ENCODE results near the gene NEDD4.
"Not testable (repeated sequence)": the region's sequence is repeated elsewhere in the genome, so short reads cannot be mapped to it uniquely, and the experiment has no call there.

NEDD4 gene

GRCh38 chr15:55795031-55795430 lies 198.4 kb downstream of the NEDD4 start:
- ChIA-PET CTCF (no interaction called here), POLR2A (no interaction called here)
- Histone ChIP-seq H3K27ac (ENCODE audit: insufficient read depth in 1 of 2, low read depth in 1 of 2, low read length in 2 of 2, poor library complexity in 1 of 2, severe bottlenecking in 2 of 2) (no peak overlapping the region), H3K27me3 (replicated peaks in 2 of 5; ENCODE audit: control insufficient read depth in 4 of 5, insufficient read depth in 5 of 5, low read length in 4 of 5) (no peaks in the 10 kb centered on the region), H3K4me1 (ENCODE audit: control extremely low read depth in 1 of 4, control insufficient read depth in 4 of 4, insufficient read depth in 4 of 4, low read length in 3 of 4) (no peaks in the 10 kb centered on the region), H3K9me3 (ENCODE audit: control extremely low read depth in 1 of 5, control insufficient read depth in 4 of 5, insufficient read depth in 2 of 5, low read depth in 1 of 5, low read length in 4 of 5) (peaks cover 0 to 7% (median 0%) of the 10 kb centered on the region in 5 experiments), H3K4me3 (ENCODE audit: control insufficient read depth in 1 of 7, extremely low read depth in 1 of 7, insufficient read depth in 4 of 7, low read depth in 2 of 7, low read length in 6 of 7) (no peak overlapping the region), H3K36me3 (ENCODE audit: control insufficient read depth in 4 of 4, insufficient read depth in 4 of 4, low read length in 3 of 4) (no peaks in the 10 kb centered on the region)
- DNase-seq, result no peak

DNA sequence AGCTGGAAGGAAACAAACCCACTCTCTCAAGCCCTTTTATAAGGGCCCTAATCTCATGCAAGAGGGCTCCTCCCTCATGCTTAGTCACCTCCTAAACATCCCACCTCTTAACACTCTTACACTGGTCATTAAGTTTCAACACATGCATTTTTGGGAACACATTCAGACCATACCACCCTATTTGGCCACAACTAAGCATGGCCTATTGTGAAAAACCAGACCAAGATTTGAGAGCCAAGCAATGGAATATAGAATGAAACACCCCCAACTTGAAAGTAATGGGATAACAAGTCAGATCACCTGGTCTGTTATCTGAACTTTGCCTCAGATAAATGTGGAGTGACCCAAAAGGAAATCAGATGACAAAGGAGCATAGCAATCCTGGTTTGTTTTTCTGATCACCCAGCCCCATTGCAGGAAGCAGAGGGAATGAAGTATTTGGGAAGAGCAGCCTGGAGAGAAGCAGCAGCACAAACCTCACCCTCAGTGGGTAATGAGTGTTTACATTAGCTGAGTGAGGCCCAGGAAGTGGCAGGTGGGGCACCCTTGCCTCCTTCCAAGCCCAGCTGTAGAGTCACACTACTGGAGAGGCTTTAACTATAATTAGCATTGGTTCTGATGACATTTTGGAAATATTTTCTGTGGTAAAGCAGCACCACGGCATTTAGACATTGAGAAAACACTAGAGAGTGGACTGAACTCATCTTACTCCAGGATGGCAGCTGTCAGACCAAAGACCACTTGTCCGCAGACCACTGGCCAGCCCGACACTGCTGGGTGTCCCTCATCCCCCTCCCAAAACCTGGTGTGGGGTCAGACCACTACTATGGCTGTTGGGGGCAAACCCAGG lies 201.6 kb downstream of the NEDD4 start:
- Histone ChIP-seq H3K9me3 (ENCODE audit: control extremely low read depth in 1 of 5, control insufficient read depth in 4 of 5, insufficient read depth in 2 of 5, low read depth in 1 of 5, low read length in 4 of 5) (peaks cover 0 to 7% (median 0%) of the 10 kb centered on the region in 5 experiments), H3K27me3 (replicated peaks in 2 of 5; ENCODE audit: control insufficient read depth in 4 of 5, insufficient read depth in 5 of 5, low read length in 4 of 5) (no peaks in the 10 kb centered on the region), H3K4me1 (ENCODE audit: control extremely low read depth in 1 of 4, control insufficient read depth in 4 of 4, insufficient read depth in 4 of 4, low read length in 3 of 4) (no peaks in the 10 kb centered on the region), H3K4me3 (ENCODE audit: control insufficient read depth in 1 of 7, extremely low read depth in 1 of 7, insufficient read depth in 4 of 7, low read depth in 2 of 7, low read length in 6 of 7) (no peak overlapping the region), H3K27ac (ENCODE audit: insufficient read depth in 1 of 2, low read depth in 1 of 2, low read length in 2 of 2, poor library complexity in 1 of 2, severe bottlenecking in 2 of 2) (no peak overlapping the region), H3K36me3 (ENCODE audit: control insufficient read depth in 4 of 4, insufficient read depth in 4 of 4, low read length in 3 of 4) (no peaks in the 10 kb centered on the region)
- ChIA-PET CTCF (no interaction called here), POLR2A (no interaction called here)
- WGBS (ENCODE audit: insufficient coverage), result 89% methylated on average over 1 of the region's 3 CpGs
- no peak for DNase-seq

DNA sequence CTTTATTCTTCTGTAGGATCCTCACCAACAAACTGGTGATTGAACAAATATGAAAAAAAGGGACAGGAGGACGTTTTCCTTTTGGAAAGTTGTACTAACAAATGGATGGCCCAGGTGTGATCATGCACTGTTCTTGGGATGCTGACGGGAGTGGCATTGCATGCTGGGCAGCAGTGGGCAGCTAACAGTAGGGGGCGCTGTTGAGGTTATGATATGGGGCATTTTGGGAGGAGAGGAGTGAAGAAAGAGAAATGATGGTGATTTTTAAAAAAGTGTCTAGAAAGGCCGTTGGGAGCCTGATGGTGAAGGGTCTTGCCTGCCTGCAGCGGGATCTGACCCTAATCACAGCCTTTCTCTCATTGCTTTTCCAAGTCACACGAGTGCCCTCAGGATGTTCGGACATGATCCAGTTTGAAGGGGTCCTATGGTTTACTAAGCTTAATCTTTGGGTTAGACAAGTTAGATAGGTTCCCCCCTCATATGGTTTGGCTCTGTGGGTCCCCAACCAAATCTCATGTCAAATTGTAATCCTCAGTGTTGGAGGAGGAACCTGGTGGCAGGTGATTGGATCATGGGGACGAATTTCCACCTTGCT lies 204.2 kb downstream of the NEDD4 start:
- DNase-seq, result no peak
- ChIA-PET POLR2A (no interaction called here), CTCF (no interaction called here)
- 97% methylated on average over 8 of the region's 8 CpGs for WGBS (ENCODE audit: insufficient coverage)
- no peaks in the 10 kb centered on the region for H3K36me3 ChIP-seq (ENCODE audit: control insufficient read depth in 4 of 4, insufficient read depth in 4 of 4, low read length in 3 of 4)
- no peak overlapping the region for H3K4me3 ChIP-seq (ENCODE audit: control insufficient read depth in 1 of 7, extremely low read depth in 1 of 7, insufficient read depth in 4 of 7, low read depth in 2 of 7, low read length in 6 of 7)
- H3K27me3 ChIP-seq (replicated peaks in 2 of 5; ENCODE audit: control insufficient read depth in 4 of 5, insufficient read depth in 5 of 5, low read length in 4 of 5), result no peaks in the 10 kb centered on the region
- H3K9me3 ChIP-seq (ENCODE audit: control extremely low read depth in 1 of 5, control insufficient read depth in 4 of 5, insufficient read depth in 2 of 5, low read depth in 1 of 5, low read length in 4 of 5), result peaks cover 0 to 5% (median 0%) of the 10 kb centered on the region in 5 experiments
- H3K27ac ChIP-seq (ENCODE audit: insufficient read depth in 1 of 2, low read depth in 1 of 2, low read length in 2 of 2, poor library complexity in 1 of 2, severe bottlenecking in 2 of 2), result no peak overlapping the region
- H3K4me1 ChIP-seq (ENCODE audit: control extremely low read depth in 1 of 4, control insufficient read depth in 4 of 4, insufficient read depth in 4 of 4, low read length in 3 of 4), result peaks cover 0 to 5% (median 2%) of the 10 kb centered on the region in 4 experiments

GRCh38 chr15:55786341-55786740 lies 207.1 kb downstream of the NEDD4 start:
- H3K27me3 ChIP-seq (replicated peaks in 2 of 5; ENCODE audit: control insufficient read depth in 4 of 5, insufficient read depth in 5 of 5, low read length in 4 of 5), result no peaks in the 10 kb centered on the region
- ChIA-PET CTCF (interaction anchor here (1.1 kb wide), 1 partner anchor 17 kb away, joined by 3 read pairs; no protein-coding TSS in a partner anchor), POLR2A (no interaction called here)
- no peak overlapping the region for H3K27ac ChIP-seq (ENCODE audit: insufficient read depth in 1 of 2, low read depth in 1 of 2, low read length in 2 of 2, poor library complexity in 1 of 2, severe bottlenecking in 2 of 2)
- H3K9me3 ChIP-seq (ENCODE audit: control extremely low read depth in 1 of 5, control insufficient read depth in 4 of 5, insufficient read depth in 2 of 5, low read depth in 1 of 5, low read length in 4 of 5), result peaks cover 0 to 3% (median 0%) of the 10 kb centered on the region in 5 experiments
- 100% methylated on average over 2 of the region's 3 CpGs for WGBS (ENCODE audit: insufficient coverage)
- no peak for DNase-seq
- H3K4me3 ChIP-seq (ENCODE audit: control insufficient read depth in 1 of 7, extremely low read depth in 1 of 7, insufficient read depth in 4 of 7, low read depth in 2 of 7, low read length in 6 of 7), result no peak overlapping the region
- H3K4me1 ChIP-seq (ENCODE audit: control extremely low read depth in 1 of 4, control insufficient read depth in 4 of 4, insufficient read depth in 4 of 4, low read length in 3 of 4), result peaks cover 0 to 11% (median 2%) of the 10 kb centered on the region in 4 experiments
- no peaks in the 10 kb centered on the region for H3K36me3 ChIP-seq (ENCODE audit: control insufficient read depth in 4 of 4, insufficient read depth in 4 of 4, low read length in 3 of 4)

- H3K27ac ChIP-seq (ENCODE audit: insufficient read depth in 1 of 2, low read depth in 1 of 2, low read length in 2 of 2, poor library complexity in 1 of 2, severe bottlenecking in 2 of 2); H3K9me3 ChIP-seq (ENCODE audit: control extremely low read depth in 1 of 5, control insufficient read depth in 4 of 5, insufficient read depth in 2 of 5, low read depth in 1 of 5, low read length in 4 of 5); CTCF ChIA-PET; POLR2A ChIA-PET; DNase-seq; H3K36me3 ChIP-seq (ENCODE audit: control insufficient read depth in 4 of 4, insufficient read depth in 4 of 4, low read length in 3 of 4); H3K27me3 ChIP-seq (replicated peaks in 2 of 5; ENCODE audit: control insufficient read depth in 4 of 5, insufficient read depth in 5 of 5, low read length in 4 of 5); H3K4me3 ChIP-seq (ENCODE audit: control insufficient read depth in 1 of 7, extremely low read depth in 1 of 7, insufficient read depth in 4 of 7, low read depth in 2 of 7, low read length in 6 of 7): not testable (repeated sequence)
- peaks cover 0 to 11% (median 2%) of the 10 kb centered on the region in 4 experiments for H3K4me1 ChIP-seq (ENCODE audit: control extremely low read depth in 1 of 4, control insufficient read depth in 4 of 4, insufficient read depth in 4 of 4, low read length in 3 of 4)
- WGBS (ENCODE audit: insufficient coverage), result 100% methylated on average over 5 of the region's 9 CpGs
Observed at GRCh38 chr15:55785593-55785992, 207.8 kb downstream of the NEDD4 start.

- H3K27ac ChIP-seq (ENCODE audit: insufficient read depth in 1 of 2, low read depth in 1 of 2, low read length in 2 of 2, poor library complexity in 1 of 2, severe bottlenecking in 2 of 2), result no peak overlapping the region
- peaks cover 0 to 11% (median 2%) of the 10 kb centered on the region in 4 experiments for H3K4me1 ChIP-seq (ENCODE audit: control extremely low read depth in 1 of 4, control insufficient read depth in 4 of 4, insufficient read depth in 4 of 4, low read length in 3 of 4)
- ChIA-PET POLR2A (no interaction called here), CTCF (no interaction called here)
- peak in 1 of 3 donors; percentile 5 for DNase-seq
- H3K36me3 ChIP-seq (ENCODE audit: control insufficient read depth in 4 of 4, insufficient read depth in 4 of 4, low read length in 3 of 4), result no peaks in the 10 kb centered on the region
- H3K9me3 ChIP-seq (ENCODE audit: control extremely low read depth in 1 of 5, control insufficient read depth in 4 of 5, insufficient read depth in 2 of 5, low read depth in 1 of 5, low read length in 4 of 5), result peaks cover 0 to 2% (median 0%) of the 10 kb centered on the region in 5 experiments
- H3K4me3 ChIP-seq (ENCODE audit: control insufficient read depth in 1 of 7, extremely low read depth in 1 of 7, insufficient read depth in 4 of 7, low read depth in 2 of 7, low read length in 6 of 7), result no peak overlapping the region
- no peaks in the 10 kb centered on the region for H3K27me3 ChIP-seq (replicated peaks in 2 of 5; ENCODE audit: control insufficient read depth in 4 of 5, insufficient read depth in 5 of 5, low read length in 4 of 5)
Observed at GRCh38 chr15:55784286-55784685, 209.1 kb downstream of the NEDD4 start.

DNA sequence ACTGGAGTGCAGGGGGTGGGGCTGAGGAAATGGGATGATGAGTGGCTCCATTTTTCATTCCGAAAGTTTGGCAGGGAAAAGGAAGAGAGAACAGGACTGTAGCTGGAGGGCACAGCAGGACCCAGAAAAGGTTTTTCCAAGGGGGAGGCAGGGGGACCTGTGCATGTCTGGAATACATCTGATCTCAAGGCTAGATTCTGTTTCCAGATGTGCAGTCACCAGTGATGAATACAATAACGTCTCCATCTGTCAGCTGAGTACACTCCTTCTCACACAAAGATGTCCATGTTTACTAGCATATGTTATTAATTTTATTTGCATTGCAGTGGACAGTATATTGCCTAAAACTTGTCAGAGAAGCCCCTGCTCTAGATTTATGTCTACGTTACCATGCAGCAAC lies 210.5 kb downstream of the NEDD4 start:
- Histone ChIP-seq H3K4me3 (ENCODE audit: control insufficient read depth in 1 of 7, extremely low read depth in 1 of 7, insufficient read depth in 4 of 7, low read depth in 2 of 7, low read length in 6 of 7) (no peak overlapping the region), H3K27me3 (replicated peaks in 2 of 5; ENCODE audit: control insufficient read depth in 4 of 5, insufficient read depth in 5 of 5, low read length in 4 of 5) (no peaks in the 10 kb centered on the region), H3K4me1 (ENCODE audit: control extremely low read depth in 1 of 4, control insufficient read depth in 4 of 4, insufficient read depth in 4 of 4, low read length in 3 of 4) (peaks cover 0 to 11% (median 2%) of the 10 kb centered on the region in 4 experiments), H3K36me3 (ENCODE audit: control insufficient read depth in 4 of 4, insufficient read depth in 4 of 4, low read length in 3 of 4) (no peaks in the 10 kb centered on the region), H3K9me3 (ENCODE audit: control extremely low read depth in 1 of 5, control insufficient read depth in 4 of 5, insufficient read depth in 2 of 5, low read depth in 1 of 5, low read length in 4 of 5) (peaks cover 0 to 2% (median 0%) of the 10 kb centered on the region in 5 experiments), H3K27ac (ENCODE audit: insufficient read depth in 1 of 2, low read depth in 1 of 2, low read length in 2 of 2, poor library complexity in 1 of 2, severe bottlenecking in 2 of 2) (no peak overlapping the region)
- CTCF ChIA-PET, result interaction anchor here (1.0 kb wide), 1 partner anchor 9 kb away, joined by 4 read pairs; no protein-coding TSS in a partner anchor
- no peak for DNase-seq
- WGBS (ENCODE audit: insufficient coverage), result 100% methylated on average over 2 of the region's 3 CpGs
- POLR2A ChIA-PET, result no interaction called here
